RWPE1 (cell line): ENCODE results near the gene SMOC2.

Source experiments
- CTCF ChIA-PET: fragments of 350-600 bp; sonication (Branson Sonifier 250); formaldehyde crosslinking; extraction: SDS; loops from one replicate; lab custom pipeline; 2021; lab: Yijun Ruan, JAX
- POLR2A ChIA-PET: fragments of 400-600 bp; formaldehyde crosslinking; extraction: SDS; loops from one replicate; lab custom pipeline; 2020; ENCODE audit warnings: antibody characterized with exemption; ENCODE audit not compliant: low non-redundant PET; lab: Yijun Ruan, JAX
- DNase-seq: peaks from one replicate; pipeline ENCODE4 v3.0.0; 2012; ENCODE audit warnings: low spot score
- H3K27ac ChIP-seq: fragments of 450-650 bp; 2 replicates; pipeline ENCODE4 v1.5.1; 2017
- CTCF ChIP-seq: fragments of 450-650 bp; conservative IDR thresholded peaks from 2 replicates; pipeline ENCODE4 v1.5.1; 2017; ENCODE audit warnings: low read depth, mild to moderate bottlenecking

SMOC2 gene

GRCh38 chr6:168626046-168626602, 185.1 kb downstream of the SMOC2 start:
- ChIA-PET CTCF (no interaction called here), POLR2A (no interaction called here)
- H3K27ac ChIP-seq = no peak overlapping the region
- no peak for TF ChIP-seq CTCF
- no peak for DNase-seq

GRCh38 chr6:168627506-168628175, 186.7 kb downstream of the SMOC2 start:
- no peak for TF ChIP-seq CTCF
- no peak for DNase-seq
- POLR2A ChIA-PET = no interaction called here
- CTCF ChIA-PET = no interaction called here
- H3K27ac ChIP-seq = no peak overlapping the region

GRCh38 chr6:168628176-168628553, 187.2 kb downstream of the SMOC2 start:
- H3K27ac ChIP-seq = no peak overlapping the region
- ChIA-PET CTCF (no interaction called here), POLR2A (no interaction called here)
- no peak for DNase-seq
- TF ChIP-seq CTCF = no peak

DNA sequence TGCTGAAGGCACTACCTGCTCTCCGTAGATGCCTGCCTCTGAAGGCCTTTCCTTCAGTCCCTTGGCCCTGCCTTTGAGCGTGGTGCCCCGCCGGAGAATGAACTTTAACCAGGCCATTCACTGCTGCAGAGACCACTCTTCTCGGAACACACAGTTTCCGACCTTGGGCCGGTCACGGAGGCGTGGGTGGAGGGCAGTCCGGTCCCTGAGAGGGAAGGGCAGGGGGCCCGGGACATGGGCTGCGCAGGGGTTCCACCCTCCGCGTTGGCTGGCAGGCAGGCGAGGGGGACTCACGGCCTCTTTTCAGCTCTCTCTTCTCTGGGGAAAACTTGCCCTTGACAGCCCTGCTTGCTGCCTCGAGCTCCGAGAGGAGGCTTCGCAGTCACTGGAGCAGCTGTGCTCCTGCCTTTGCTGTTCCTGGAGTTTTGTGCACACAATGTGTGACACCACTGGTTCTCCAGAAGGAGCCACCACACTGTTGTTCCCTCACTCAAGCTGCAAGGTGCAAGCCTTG, 187.8 kb downstream of the SMOC2 start:
- POLR2A ChIA-PET = no interaction called here
- DNase-seq = no peak
- no peak overlapping the region for H3K27ac ChIP-seq
- no peak for TF ChIP-seq CTCF
- CTCF ChIA-PET = interaction anchor here (0.7 kb wide), 1 partner anchor 85 kb away, joined by 5 read pairs; no protein-coding TSS in a partner anchor

DNA sequence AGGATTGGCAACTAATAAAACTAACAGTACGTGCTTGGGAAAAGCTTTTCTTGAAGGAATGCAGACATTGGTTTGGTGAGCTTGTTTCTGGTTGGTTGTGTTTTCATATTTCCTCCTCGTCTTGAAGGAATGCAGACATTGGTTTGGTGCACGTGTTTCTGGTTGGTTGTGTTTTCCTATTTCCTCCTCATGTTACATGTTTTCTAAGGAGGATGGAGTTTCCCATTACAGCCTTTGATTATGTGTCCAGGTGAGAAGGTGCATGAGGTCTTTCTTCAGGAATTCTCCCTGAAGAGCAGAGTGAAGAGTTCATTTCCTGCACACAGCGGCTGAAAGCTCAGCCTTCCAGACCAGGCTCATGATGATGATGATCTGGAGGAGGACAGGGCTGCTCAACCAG, 190.6 kb downstream of the SMOC2 start:
- no peak for DNase-seq
- no peak overlapping the region for H3K27ac ChIP-seq
- ChIA-PET CTCF (no interaction called here), POLR2A (no interaction called here)
- no peak for TF ChIP-seq CTCF

DNA sequence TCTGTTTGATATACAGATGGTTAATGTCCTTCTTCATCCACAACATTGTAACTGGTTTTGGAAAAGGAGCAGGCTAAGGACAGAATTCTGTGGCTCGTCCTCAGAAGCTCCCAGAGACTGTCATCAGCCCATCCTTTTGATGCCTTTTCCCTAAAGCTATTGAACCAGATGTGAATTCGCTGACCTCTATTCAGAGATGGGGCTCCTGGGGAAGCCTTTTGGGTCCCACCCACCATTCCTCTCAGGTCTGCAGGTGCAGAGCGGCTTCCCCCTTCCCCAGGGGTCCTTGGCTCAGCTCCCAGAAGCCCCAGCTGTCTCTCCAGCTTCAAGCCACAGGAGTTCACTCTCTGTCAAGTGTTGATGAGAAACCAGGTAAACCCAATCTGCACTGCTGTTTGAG, 191.7 kb downstream of the SMOC2 start:
- no peak for TF ChIP-seq CTCF
- ChIA-PET CTCF (interaction anchor here (0.6 kb wide), 1 partner anchor 146 kb away, joined by 4 read pairs; no protein-coding TSS in a partner anchor), POLR2A (no interaction called here)
- no peak for DNase-seq
- no peak overlapping the region for H3K27ac ChIP-seq
